DMS53 treated with DMSO at 0.1 percent for 48 hours (cell line): ENCODE data around the gene TFB1M.

Source experiments
- DNase-seq: peaks from one replicate; lab custom pipeline; 2025; ENCODE audit not compliant: unreplicated experiment; lab: John Stamatoyannopoulos, UW

Gene TFB1M

GRCh38 chr6:155213611-155214372 lies 100.5 kb downstream of the TFB1M start:
- DNase-seq: no peak

DNA sequence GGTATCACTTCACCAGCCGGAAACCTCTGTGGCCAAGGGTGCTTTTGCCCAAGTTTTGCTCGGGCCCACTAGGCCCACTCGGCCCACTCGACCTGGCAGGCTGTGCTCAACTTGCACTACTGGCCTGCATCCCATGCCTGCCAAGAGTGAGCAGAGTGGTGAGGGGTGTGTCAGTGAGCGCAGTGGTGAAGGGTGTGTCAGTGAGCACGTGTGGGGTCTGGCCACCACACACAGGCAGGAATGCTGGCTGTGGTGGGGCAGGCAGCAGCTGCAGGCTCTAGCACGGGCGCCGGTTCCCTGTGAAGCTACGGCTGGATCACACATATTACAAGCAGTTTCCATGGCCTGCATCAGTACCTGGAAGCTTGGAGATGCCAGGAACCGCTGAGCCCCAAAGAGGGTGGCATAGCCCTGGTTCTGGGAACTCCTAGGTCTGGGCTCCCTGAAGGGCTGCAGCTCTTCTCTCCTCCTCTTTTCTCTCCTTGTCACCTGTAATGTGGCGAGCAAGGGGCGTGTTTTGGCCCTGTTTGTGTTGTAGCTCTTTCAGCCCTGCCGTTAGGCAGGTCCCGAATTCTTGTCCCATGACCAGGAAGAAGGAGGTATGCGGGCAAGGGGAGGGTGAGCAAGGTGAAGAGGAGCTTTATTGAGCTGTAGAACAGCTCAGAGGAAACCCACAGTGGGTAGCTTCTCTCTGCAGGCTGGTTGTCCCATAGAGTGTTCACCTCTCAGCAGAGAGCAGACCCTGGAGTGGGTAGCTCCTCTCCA lies 101.5 kb downstream of the TFB1M start:
- DNase-seq: no peak

DNA sequence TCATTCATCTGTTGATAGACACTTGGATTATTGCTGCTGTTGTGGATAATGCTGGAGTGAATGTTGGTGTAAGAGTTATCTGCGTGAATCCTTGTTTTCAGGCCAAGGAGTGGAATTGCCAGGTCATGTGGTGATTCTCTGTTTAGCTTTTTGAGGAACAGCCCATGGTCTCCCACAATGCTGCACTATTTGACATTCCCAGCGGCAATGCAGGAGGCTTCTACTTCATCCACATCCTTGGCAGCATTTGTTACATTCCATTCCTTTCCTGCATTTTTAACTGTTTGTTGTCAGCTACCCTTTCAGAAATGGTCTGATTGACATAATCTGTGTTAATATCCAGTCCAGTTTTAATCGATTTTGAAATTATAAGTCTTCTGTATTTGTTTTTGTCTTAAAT lies 102.2 kb downstream of the TFB1M start:
- no peak for DNase-seq

GRCh38 chr6:155207223-155207622 lies 107.1 kb downstream of the TFB1M start:
- no peak for DNase-seq
